Measurements from ENCODE around the gene ITPKB. TPM values are rescaled to one million over a fixed set of nuclear protein-coding genes. Genes with fewer than 3 reads are reported as not detected.

The ITPKB gene
- total RNA-seq, 1 donor from 2014 or later = 31.2 TPM

- DNase-seq = no peak
- H3K4me1 Mint-ChIP-seq = peaks cover 74% of the 10 kb centered on the region
- no peaks in the 10 kb centered on the region for H3K9me3 Mint-ChIP-seq
- peak overlapping the region; percentile 88 for H3K27ac Mint-ChIP-seq
- intact Hi-C loops (cut with micrococcal nuclease) = loop anchor here (1.0 kb wide), 1 partner anchor 9 kb away; no protein-coding TSS in a partner anchor
- peak overlapping the region; percentile 83 for H3K4me3 Mint-ChIP-seq
- H3K36me3 Mint-ChIP-seq (ENCODE audit: low read depth) = peaks cover 11% of the 10 kb centered on the region
- H3K27me3 Mint-ChIP-seq = no peaks in the 10 kb centered on the region
Measured at GRCh38 chr1:226654668-226655055, 84.4 kb downstream of the ITPKB start.

- no peaks in the 10 kb centered on the region for H3K9me3 Mint-ChIP-seq
- DNase-seq = peak; percentile 72
- no peaks in the 10 kb centered on the region for H3K27me3 Mint-ChIP-seq
- peak overlapping the region; percentile 88 for H3K27ac Mint-ChIP-seq
- peaks cover 74% of the 10 kb centered on the region for H3K4me1 Mint-ChIP-seq
- H3K36me3 Mint-ChIP-seq (ENCODE audit: low read depth) = peaks cover 15% of the 10 kb centered on the region
- peak overlapping the region; percentile 83 for H3K4me3 Mint-ChIP-seq
- intact Hi-C loops (cut with micrococcal nuclease) = loop anchor here (1.0 kb wide), 1 partner anchor 9 kb away; no protein-coding TSS in a partner anchor
Measured at GRCh38 chr1:226654046-226654667, 84.9 kb downstream of the ITPKB start.

- DNase-seq = peak; percentile 87
- peak overlapping the region; percentile 88 for H3K27ac Mint-ChIP-seq
- H3K27me3 Mint-ChIP-seq = no peaks in the 10 kb centered on the region
- peaks cover 73% of the 10 kb centered on the region for H3K4me1 Mint-ChIP-seq
- H3K36me3 Mint-ChIP-seq (ENCODE audit: low read depth) = peaks cover 20% of the 10 kb centered on the region
- H3K4me3 Mint-ChIP-seq = peak overlapping the region; percentile 83
- H3K9me3 Mint-ChIP-seq = no peaks in the 10 kb centered on the region
- intact Hi-C loops (cut with micrococcal nuclease) = no loop called here
Measured at GRCh38 chr1:226653311-226653921, 85.7 kb downstream of the ITPKB start.

GRCh38 chr1:226652613-226653012 is 86.5 kb downstream of the ITPKB start:
- Mint-ChIP-seq H3K9me3 (no peaks in the 10 kb centered on the region), H3K27me3 (no peaks in the 10 kb centered on the region), H3K27ac (peak overlapping the region; percentile 88), H3K4me3 (no peak overlapping the region), H3K4me1 (peaks cover 67% of the 10 kb centered on the region), H3K36me3 (ENCODE audit: low read depth) (peaks cover 27% of the 10 kb centered on the region)
- no peak for DNase-seq
- intact Hi-C loops (cut with micrococcal nuclease) = no loop called here

- peaks cover 58% of the 10 kb centered on the region for H3K4me1 Mint-ChIP-seq
- DNase-seq = no peak
- no peak overlapping the region for H3K27ac Mint-ChIP-seq
- H3K27me3 Mint-ChIP-seq = no peaks in the 10 kb centered on the region
- intact Hi-C loops (cut with micrococcal nuclease) = no loop called here
- H3K4me3 Mint-ChIP-seq = no peak overlapping the region
- peaks cover 28% of the 10 kb centered on the region for H3K36me3 Mint-ChIP-seq (ENCODE audit: low read depth)
- H3K9me3 Mint-ChIP-seq = no peaks in the 10 kb centered on the region
Measured at GRCh38 chr1:226651732-226652105, 87.4 kb downstream of the ITPKB start.

GRCh38 chr1:226651041-226651731 is 87.9 kb downstream of the ITPKB start:
- Mint-ChIP-seq H3K27me3 (no peaks in the 10 kb centered on the region), H3K9me3 (no peaks in the 10 kb centered on the region), H3K4me3 (no peak overlapping the region), H3K27ac (no peak overlapping the region), H3K4me1 (peaks cover 55% of the 10 kb centered on the region), H3K36me3 (ENCODE audit: low read depth) (peaks cover 28% of the 10 kb centered on the region)
- intact Hi-C loops (cut with micrococcal nuclease) = no loop called here
- no peak for DNase-seq

GRCh38 chr1:226650236-226650841 is 88.7 kb downstream of the ITPKB start:
- peaks cover 54% of the 10 kb centered on the region for H3K4me1 Mint-ChIP-seq
- H3K36me3 Mint-ChIP-seq (ENCODE audit: low read depth) = peaks cover 35% of the 10 kb centered on the region
- intact Hi-C loops (cut with micrococcal nuclease) = no loop called here
- H3K9me3 Mint-ChIP-seq = no peaks in the 10 kb centered on the region
- no peak for DNase-seq
- H3K4me3 Mint-ChIP-seq = no peak overlapping the region
- no peak overlapping the region for H3K27ac Mint-ChIP-seq
- no peaks in the 10 kb centered on the region for H3K27me3 Mint-ChIP-seq

GRCh38 chr1:226649780-226650179 is 89.3 kb downstream of the ITPKB start:
- Mint-ChIP-seq H3K27ac (no peak overlapping the region), H3K4me1 (peaks cover 53% of the 10 kb centered on the region), H3K27me3 (no peaks in the 10 kb centered on the region), H3K36me3 (ENCODE audit: low read depth) (peaks cover 38% of the 10 kb centered on the region), H3K9me3 (no peaks in the 10 kb centered on the region), H3K4me3 (no peak overlapping the region)
- peak; percentile 79 for DNase-seq
- intact Hi-C loops (cut with micrococcal nuclease) = no loop called here

GRCh38 chr1:226649244-226649643 is 89.8 kb downstream of the ITPKB start:
- no peak for DNase-seq
- peaks cover 37% of the 10 kb centered on the region for H3K36me3 Mint-ChIP-seq (ENCODE audit: low read depth)
- H3K9me3 Mint-ChIP-seq = no peaks in the 10 kb centered on the region
- H3K27ac Mint-ChIP-seq = peak overlapping the region; percentile 47
- no peaks in the 10 kb centered on the region for H3K27me3 Mint-ChIP-seq
- intact Hi-C loops (cut with micrococcal nuclease) = no loop called here
- peaks cover 53% of the 10 kb centered on the region for H3K4me1 Mint-ChIP-seq
- H3K4me3 Mint-ChIP-seq = no peak overlapping the region

- H3K9me3 Mint-ChIP-seq = no peaks in the 10 kb centered on the region
- H3K36me3 Mint-ChIP-seq (ENCODE audit: low read depth) = peaks cover 39% of the 10 kb centered on the region
- no peaks in the 10 kb centered on the region for H3K27me3 Mint-ChIP-seq
- H3K4me1 Mint-ChIP-seq = peaks cover 53% of the 10 kb centered on the region
- H3K27ac Mint-ChIP-seq = no peak overlapping the region
- intact Hi-C loops (cut with micrococcal nuclease) = no loop called here
- no peak overlapping the region for H3K4me3 Mint-ChIP-seq
- no peak for DNase-seq
Measured at GRCh38 chr1:226648421-226648820, 90.7 kb downstream of the ITPKB start.

- peaks cover 53% of the 10 kb centered on the region for H3K4me1 Mint-ChIP-seq
- intact Hi-C loops (cut with micrococcal nuclease) = no loop called here
- H3K9me3 Mint-ChIP-seq = no peaks in the 10 kb centered on the region
- H3K27me3 Mint-ChIP-seq = no peaks in the 10 kb centered on the region
- no peak overlapping the region for H3K4me3 Mint-ChIP-seq
- no peak for DNase-seq
- peaks cover 45% of the 10 kb centered on the region for H3K36me3 Mint-ChIP-seq (ENCODE audit: low read depth)
- no peak overlapping the region for H3K27ac Mint-ChIP-seq
Measured at GRCh38 chr1:226647719-226648118, 91.4 kb downstream of the ITPKB start.

- Mint-ChIP-seq H3K4me3 (no peak overlapping the region), H3K36me3 (ENCODE audit: low read depth) (peaks cover 49% of the 10 kb centered on the region), H3K27me3 (no peaks in the 10 kb centered on the region), H3K9me3 (no peaks in the 10 kb centered on the region), H3K4me1 (peaks cover 54% of the 10 kb centered on the region), H3K27ac (no peak overlapping the region)
- DNase-seq = no peak
- intact Hi-C loops (cut with micrococcal nuclease) = no loop called here
Measured at GRCh38 chr1:226646870-226647449, 92.1 kb downstream of the ITPKB start.

GRCh38 chr1:226646026-226646869 is 92.8 kb downstream of the ITPKB start:
- intact Hi-C loops (cut with micrococcal nuclease) = no loop called here
- Mint-ChIP-seq H3K36me3 (ENCODE audit: low read depth) (peaks cover 52% of the 10 kb centered on the region), H3K27me3 (no peaks in the 10 kb centered on the region), H3K9me3 (no peaks in the 10 kb centered on the region), H3K27ac (no peak overlapping the region), H3K4me1 (peaks cover 56% of the 10 kb centered on the region), H3K4me3 (no peak overlapping the region)
- no peak for DNase-seq

All from activated CD4-positive, alpha-beta T cell treated with anti-CD3 and anti-CD28 coated beads, Interleukin-2, amount 10 ng/mL, durations not matched to agents 24 days and 14 days (primary cell).